ENCODE results near the gene LST1. TPM values are rescaled to one million over a fixed set of nuclear protein-coding genes. Genes with fewer than 3 reads are reported as not detected.

Gene LST1
- total RNA-seq, 1 experiment from 2014 or later = 0.66 TPM

GRCh38 chr6:31544676-31545075, 41.4 kb upstream of the LST1 start:
- no peak overlapping the region; the same call in 1 of the 2 replicates for H3K4me3 Mint-ChIP-seq
- TF ChIP-seq ZNF512 (CRISPR knock-in tag; IDR thresholded peaks at IDR 0.05; ENCODE audit: borderline replicate concordance) = no peak
- TF ChIP-seq USF1 (CRISPR knock-in tag; IDR thresholded peaks at IDR 0.05) = no peak
- TF ChIP-seq KAT7 (CRISPR knock-in tag; IDR thresholded peaks at IDR 0.05; ENCODE audit: borderline replicate concordance) = no peak
- no peak for TF ChIP-seq ATF2 (CRISPR knock-in tag; IDR thresholded peaks at IDR 0.05; ENCODE audit: borderline replicate concordance, low read depth)
- TF ChIP-seq CTCF (IDR thresholded peaks at IDR 0.05) = no peak
- no peak for TF ChIP-seq ATF3 (CRISPR knock-in tag; conservative IDR thresholded peaks at IDR 0.05)
- TF ChIP-seq IRF1 (CRISPR knock-in tag; IDR thresholded peaks at IDR 0.05) = no peak
- no peak for TF ChIP-seq E2F5 (CRISPR knock-in tag; IDR thresholded peaks at IDR 0.05)
- no peak for TF ChIP-seq NR1H2 (CRISPR knock-in tag; IDR thresholded peaks at IDR 0.05)
- no peak for TF ChIP-seq ZNF423 (CRISPR knock-in tag; IDR thresholded peaks at IDR 0.05)
- TF ChIP-seq FOXK1 (CRISPR knock-in tag; IDR thresholded peaks at IDR 0.05) = no peak
- no peak for TF ChIP-seq ZNF121 (CRISPR knock-in tag; IDR thresholded peaks at IDR 0.05)
- TF ChIP-seq TEAD4 (CRISPR knock-in tag; IDR thresholded peaks at IDR 0.05) = no peak
- TF ChIP-seq IRF2 (CRISPR knock-in tag; IDR thresholded peaks at IDR 0.05; ENCODE audit: borderline replicate concordance, low read depth) = no peak
- peaks cover 31% of the 10 kb centered on the region for H3K4me1 Mint-ChIP-seq
- ATAC-seq (no peak), DNase-seq (ENCODE audit: low spot score) (no peak)
- no peaks in the 10 kb centered on the region for H3K27me3 Mint-ChIP-seq (ENCODE audit: low read depth)
- H3K36me3 Mint-ChIP-seq = peaks cover 28% of the 10 kb centered on the region
- POLR2A ChIA-PET = no interaction called here
- no peak overlapping the region for H3K27ac Mint-ChIP-seq
- no peaks in the 10 kb centered on the region for H3K9me3 Mint-ChIP-seq
- CTCF ChIA-PET = interaction anchor here (4.8 to 7.2 kb wide), 2 partner anchors 53 to 54 kb away, joined by 23 to 319 read pairs; partner anchors contain the start of gene NCR3

GRCh38 chr6:31545291-31545690, 40.8 kb upstream of the LST1 start:
- H3K27me3 Mint-ChIP-seq (ENCODE audit: low read depth) = no peaks in the 10 kb centered on the region
- ATAC-seq (no peak), DNase-seq (ENCODE audit: low spot score) (no peak)
- peaks cover 25% of the 10 kb centered on the region for H3K4me1 Mint-ChIP-seq
- peaks cover 24% of the 10 kb centered on the region for H3K36me3 Mint-ChIP-seq
- H3K9me3 Mint-ChIP-seq = no peaks in the 10 kb centered on the region
- ChIA-PET CTCF (interaction anchor here (1.3 to 7.2 kb wide), 2 partner anchors 50 to 52 kb away, joined by 5 to 319 read pairs; partner anchors contain the start of gene NCR3), POLR2A (no interaction called here)
- H3K27ac Mint-ChIP-seq = no peak overlapping the region
- peak overlapping the region; percentile 82 for H3K4me3 Mint-ChIP-seq
- TF ChIP-seq TEAD4 (CRISPR knock-in tag; IDR thresholded peaks at IDR 0.05) (no peak), MAX (CRISPR knock-in tag; IDR thresholded peaks at IDR 0.05) (no peak), E2F4 (CRISPR knock-in tag; IDR thresholded peaks at IDR 0.05; ENCODE audit: borderline replicate concordance, low read depth) (no peak), ZNF263 (CRISPR knock-in tag; IDR thresholded peaks at IDR 0.05; ENCODE audit: low read depth) (no peak), ZSCAN18 (CRISPR knock-in tag; IDR thresholded peaks at IDR 0.05) (no peak), ZNF512 (CRISPR knock-in tag; IDR thresholded peaks at IDR 0.05; ENCODE audit: borderline replicate concordance) (no peak), PRRX2 (CRISPR knock-in tag; IDR thresholded peaks at IDR 0.05) (no peak), NR1H2 (CRISPR knock-in tag; IDR thresholded peaks at IDR 0.05) (no peak), NFE2L1 (CRISPR knock-in tag; IDR thresholded peaks at IDR 0.05) (no peak), JAZF1 (CRISPR knock-in tag; IDR thresholded peaks at IDR 0.05) (no peak)

All from WTC11 (cell line).